Endometrial microvascular endothelial cells (primary cell): ENCODE measurements around the gene G6PC1. TPM values are rescaled to one million over a fixed set of nuclear protein-coding genes. Genes with fewer than 3 reads are reported as not detected.
"Not testable (repeated sequence)": the region's sequence is repeated elsewhere in the genome, so short reads cannot be mapped to it uniquely, and the experiment has no call there.

ENCODE experiments used
- in situ Hi-C: cut with HindIII; loops from 2 replicates; pipeline ENCODE4 v1.10.0; 2017; ENCODE audit warnings: low sequenced_read_pairs, low pct_unique_long_range_greater_than_20kb; ENCODE audit errors: inconsistent ontology term
- total RNA-seq: library from RNA; depleted of rRNA; stranded (reverse); fragments of >200 nt; gene quantifications from one replicate; pipeline ENCODE4 v1.2.3, GENCODE V29; 2015; ENCODE audit errors: inconsistent ontology term

G6PC1 gene
- total RNA-seq = not detected

DNA sequence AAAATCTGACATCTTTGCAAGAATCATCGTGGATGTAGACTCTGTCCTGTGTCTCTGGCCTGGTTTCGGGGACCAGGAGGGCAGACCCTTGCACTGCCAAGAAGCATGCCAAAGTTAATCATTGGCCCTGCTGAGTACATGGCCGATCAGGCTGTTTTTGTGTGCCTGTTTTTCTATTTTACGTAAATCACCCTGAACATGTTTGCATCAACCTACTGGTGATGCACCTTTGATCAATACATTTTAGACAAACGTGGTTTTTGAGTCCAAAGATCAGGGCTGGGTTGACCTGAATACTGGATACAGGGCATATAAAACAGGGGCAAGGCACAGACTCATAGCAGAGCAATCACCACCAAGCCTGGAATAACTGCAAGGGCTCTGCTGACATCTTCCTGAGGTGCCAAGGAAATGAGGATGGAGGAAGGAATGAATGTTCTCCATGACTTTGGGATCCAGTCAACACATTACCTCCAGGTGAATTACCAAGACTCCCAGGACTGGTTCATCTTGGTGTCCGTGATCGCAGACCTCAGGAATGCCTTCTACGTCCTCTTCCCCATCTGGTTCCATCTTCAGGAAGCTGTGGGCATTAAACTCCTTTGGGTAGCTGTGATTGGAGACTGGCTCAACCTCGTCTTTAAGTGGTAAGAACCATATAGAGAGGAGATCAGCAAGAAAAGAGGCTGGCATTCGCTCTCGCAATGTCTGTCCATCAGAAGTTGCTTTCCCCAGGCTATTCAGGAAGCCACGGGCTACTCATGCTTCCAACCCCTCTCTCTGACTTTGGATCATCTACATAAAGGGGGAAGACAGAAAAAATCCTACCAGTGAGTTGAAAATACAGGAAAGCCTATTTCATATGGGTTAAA is at the start of gene G6PC1:
G6PC1 (plus strand) TSS at position 340 of the 872 bp plus-strand sequence; CDS start at position 418, 78 bp downstream.
- in situ Hi-C loops = no loop called here

GRCh38 chr17:42850954-42851353 is 49.6 kb upstream of the G6PC1 start, which contains the start of gene AOC3:
TSS of gene AOC3 (plus strand) at chr17:42851199. CDS start at chr17:42851344, 145 bp downstream.
- in situ Hi-C loops = no loop called here

DNA sequence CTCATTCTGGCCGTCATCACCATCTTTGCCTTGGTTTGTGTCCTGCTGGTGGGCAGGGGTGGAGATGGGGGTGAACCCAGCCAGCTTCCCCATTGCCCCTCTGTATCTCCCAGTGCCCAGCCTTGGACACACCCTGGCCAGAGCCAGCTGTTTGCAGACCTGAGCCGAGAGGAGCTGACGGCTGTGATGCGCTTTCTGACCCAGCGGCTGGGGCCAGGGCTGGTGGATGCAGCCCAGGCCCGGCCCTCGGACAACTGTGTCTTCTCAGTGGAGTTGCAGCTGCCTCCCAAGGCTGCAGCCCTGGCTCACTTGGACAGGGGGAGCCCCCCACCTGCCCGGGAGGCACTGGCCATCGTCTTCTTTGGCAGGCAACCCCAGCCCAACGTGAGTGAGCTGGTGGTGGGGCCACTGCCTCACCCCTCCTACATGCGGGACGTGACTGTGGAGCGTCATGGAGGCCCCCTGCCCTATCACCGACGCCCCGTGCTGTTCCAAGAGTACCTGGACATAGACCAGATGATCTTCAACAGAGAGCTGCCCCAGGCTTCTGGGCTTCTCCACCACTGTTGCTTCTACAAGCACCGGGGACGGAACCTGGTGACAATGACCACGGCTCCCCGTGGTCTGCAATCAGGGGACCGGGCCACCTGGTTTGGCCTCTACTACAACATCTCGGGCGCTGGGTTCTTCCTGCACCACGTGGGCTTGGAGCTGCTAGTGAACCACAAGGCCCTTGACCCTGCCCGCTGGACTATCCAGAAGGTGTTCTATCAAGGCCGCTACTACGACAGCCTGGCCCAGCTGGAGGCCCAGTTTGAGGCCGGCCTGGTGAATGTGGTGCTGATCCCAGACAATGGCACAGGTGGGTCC is 49.0 kb upstream of the G6PC1 start:
- in situ Hi-C loops = not testable (repeated sequence)

DNA sequence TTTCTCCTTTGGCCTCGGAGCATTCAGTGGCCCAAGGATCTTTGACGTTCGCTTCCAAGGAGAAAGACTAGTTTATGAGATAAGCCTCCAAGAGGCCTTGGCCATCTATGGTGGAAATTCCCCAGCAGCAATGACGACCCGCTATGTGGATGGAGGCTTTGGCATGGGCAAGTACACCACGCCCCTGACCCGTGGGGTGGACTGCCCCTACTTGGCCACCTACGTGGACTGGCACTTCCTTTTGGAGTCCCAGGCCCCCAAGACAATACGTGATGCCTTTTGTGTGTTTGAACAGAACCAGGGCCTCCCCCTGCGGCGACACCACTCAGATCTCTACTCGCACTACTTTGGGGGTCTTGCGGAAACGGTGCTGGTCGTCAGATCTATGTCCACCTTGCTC is 48.2 kb upstream of the G6PC1 start:
- in situ Hi-C loops = no loop called here

DNA sequence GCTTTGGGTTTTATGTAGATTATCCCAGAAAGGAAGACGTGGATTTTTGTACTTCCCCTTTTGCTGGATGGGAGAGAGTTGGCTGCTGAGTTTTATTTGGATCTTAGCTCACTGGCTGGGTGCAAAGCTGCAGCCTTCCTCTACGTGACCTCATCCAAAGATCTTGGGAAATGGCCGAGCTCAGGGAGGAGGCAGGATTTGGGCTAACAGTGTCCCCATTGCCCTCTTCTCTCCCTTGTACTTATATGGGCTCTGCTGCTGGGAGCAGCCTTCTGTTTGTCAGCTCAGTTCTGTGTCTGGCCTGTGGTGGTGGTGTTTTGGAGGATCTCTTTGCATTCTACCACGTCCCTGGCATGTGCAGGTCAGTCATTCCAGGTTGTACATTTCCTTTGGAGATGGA is 47.6 kb upstream of the G6PC1 start:
- in situ Hi-C loops = no loop called here

GRCh38 chr17:42853597-42853967 is 47.0 kb upstream of the G6PC1 start:
- in situ Hi-C loops = no loop called here

DNA sequence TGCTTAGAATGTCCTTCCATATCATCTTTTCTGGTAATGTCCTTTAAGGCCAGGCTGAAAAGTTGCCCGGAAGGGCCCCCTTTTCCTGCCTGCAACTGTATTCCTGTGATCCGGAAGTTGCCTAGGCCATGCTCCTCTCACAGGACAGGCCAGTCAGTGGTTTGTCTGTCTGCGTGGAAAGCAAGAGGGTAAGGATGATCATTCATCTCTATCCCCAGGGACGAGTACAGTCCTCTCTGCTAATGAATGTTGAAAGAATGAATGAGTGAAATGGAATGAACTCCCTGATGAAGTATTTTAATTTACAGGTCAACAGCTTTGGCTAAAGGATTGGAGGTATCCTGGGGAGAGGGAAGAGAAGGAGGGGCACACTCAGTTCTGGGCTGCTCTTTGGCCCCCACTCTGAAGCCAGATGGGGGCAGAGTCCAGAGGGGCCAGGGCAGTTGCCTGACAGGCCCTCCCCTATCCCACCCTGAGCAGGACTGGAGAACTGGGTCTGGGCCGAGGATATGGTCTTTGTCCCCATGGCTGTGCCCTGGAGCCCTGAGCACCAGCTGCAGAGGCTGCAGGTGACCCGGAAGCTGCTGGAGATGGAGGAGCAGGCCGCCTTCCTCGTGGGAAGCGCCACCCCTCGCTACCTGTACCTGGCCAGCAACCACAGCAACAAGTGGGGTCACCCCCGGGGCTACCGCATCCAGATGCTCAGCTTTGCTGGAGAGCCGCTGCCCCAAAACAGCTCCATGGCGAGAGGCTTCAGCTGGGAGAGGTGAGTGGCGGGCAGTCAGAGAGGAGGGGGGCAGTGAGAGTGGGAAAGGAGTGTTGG is 46.4 kb upstream of the G6PC1 start:
- in situ Hi-C loops = no loop called here

GRCh38 chr17:42855048-42855596 is 45.5 kb upstream of the G6PC1 start:
- in situ Hi-C loops = no loop called here

GRCh38 chr17:42856093-42856492 is 44.5 kb upstream of the G6PC1 start:
- in situ Hi-C loops = not testable (repeated sequence)

DNA sequence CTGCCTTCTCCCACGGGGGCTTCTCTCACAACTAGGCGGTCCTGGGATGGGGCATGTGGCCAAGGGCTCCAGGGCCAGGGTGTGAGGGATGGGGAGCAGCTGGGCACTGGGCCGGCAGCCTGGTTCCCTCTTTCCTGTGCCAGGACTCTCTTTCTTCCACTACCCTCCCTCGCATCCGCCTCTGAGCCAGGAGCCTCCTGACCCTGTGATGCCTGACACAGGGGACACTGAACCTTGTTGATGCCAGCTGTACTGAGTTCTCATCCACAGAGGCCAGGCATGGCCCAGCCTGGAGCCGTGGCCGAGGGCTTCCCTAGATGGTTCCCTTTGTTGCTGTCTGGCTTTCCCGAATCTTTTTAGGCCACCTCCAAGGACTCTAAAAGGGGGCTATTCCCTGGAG is 44.1 kb upstream of the G6PC1 start:
- in situ Hi-C loops = not testable (repeated sequence)

GRCh38 chr17:42857389-42857788 is 43.2 kb upstream of the G6PC1 start:
- in situ Hi-C loops = no loop called here

- in situ Hi-C loops = no loop called here
These were observed 34.9 kb upstream of the G6PC1 start for GRCh38 chr17:42865638-42866094.

DNA sequence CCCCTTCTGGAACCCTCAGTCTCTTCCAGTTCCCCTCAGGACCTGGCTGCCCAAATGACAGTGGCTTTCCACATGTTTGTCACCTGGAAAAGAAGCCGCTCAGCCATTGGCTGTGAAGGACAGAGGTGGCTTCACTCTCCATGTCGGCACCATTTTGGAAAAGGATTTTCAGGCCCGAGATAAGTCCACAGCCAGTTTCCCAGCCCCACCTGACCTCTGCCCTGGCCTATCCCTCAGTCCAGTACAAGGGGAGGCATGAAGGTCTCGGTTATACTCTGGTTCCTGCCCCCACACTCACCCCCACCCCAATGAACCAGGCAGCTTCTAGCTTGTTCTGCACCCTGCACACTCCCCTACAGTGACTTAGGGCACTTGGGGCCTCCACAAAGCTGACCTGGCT is 34.4 kb upstream of the G6PC1 start:
- in situ Hi-C loops = no loop called here

DNA sequence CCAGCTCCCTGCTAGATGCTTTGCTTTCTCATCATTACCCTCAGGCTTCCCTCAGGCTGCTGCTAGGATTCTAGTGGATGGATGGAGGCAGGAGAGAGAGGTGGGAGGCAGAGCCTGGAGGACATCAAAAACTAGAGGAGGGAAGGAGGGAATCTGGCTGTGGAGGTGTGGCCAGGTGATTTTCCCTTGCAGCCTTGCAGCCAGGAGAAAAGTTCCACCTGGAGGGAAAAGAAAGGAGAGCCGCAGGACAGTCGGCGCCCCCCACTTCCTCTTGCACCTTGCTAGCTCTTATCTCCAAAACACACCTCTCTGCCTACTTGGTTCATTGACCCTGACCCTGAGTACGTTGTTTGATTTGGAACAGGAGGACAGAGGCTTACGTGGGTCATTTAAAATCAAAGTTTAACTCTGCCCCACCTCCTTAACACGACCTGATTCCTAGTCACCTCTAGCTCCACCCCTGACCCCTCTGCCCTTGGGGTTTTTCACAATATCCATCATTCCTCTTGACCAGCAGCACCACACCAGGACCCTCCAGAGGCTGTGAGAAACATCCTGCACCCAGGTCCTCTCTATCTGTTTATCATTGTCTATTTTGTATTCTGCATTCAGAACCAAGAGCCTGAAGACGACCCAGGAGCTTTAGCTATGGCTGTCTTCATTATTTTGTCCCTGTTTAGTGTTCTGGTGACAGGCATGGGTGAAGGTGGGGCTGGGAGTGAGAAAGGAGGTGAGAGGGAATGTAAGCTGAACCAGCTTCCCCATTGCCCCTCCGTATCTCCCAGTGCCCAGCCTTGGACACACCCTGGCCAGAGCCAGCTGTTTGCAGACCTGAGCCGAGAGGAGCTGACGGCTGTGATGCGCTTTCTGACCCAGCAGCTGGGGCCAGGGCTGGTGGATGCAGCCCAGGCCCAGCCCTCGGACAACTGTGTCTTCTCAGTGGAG is 33.7 kb upstream of the G6PC1 start:
- in situ Hi-C loops = no loop called here

GRCh38 chr17:42867694-42868261 is 32.8 kb upstream of the G6PC1 start:
- in situ Hi-C loops = not testable (repeated sequence)

DNA sequence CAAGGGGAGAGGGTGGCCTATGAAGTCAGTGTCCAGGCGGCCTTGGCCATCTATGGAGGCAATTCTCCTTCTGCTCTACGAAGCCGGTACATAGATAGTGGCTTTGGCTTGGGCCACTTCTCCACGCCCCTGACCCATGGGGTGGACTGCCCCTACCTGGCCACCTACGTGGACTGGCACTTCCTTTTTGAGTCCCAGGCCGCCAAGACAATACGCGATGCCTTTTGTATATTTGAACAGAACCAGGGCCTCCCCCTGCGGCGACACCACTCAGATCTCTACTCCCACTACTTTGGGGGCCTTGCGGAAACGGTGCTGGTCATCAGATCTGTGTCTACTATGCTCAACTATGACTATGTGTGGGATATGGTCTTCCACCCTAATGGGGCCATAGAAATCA is 32.3 kb upstream of the G6PC1 start:
- in situ Hi-C loops = no loop called here

DNA sequence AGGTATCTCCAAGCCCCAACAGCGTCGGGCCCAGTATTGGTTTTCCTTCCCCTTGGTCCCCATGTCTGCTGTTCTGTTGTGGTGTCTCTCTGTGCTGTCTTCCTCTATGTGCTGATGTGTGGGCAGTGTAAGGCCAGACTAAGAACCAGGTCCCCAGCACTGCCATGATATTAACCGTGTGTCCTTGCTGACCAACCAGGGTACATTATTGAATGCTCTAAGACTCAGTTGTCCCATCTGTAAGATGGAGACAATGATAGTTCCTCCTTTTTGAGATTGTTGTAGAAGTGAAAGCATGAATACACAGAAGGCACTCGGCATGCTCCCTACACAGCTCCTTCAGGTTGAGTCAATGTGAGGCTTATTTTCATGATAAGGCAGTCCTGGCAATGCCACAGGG is 29.0 kb upstream of the G6PC1 start:
- in situ Hi-C loops = no loop called here
